Nephron progenitor cell (in vitro differentiated cells): ENCODE results near the gene PRKG1.
"Not testable (repeated sequence)": the region's sequence is repeated elsewhere in the genome, so short reads cannot be mapped to it uniquely, and the experiment has no call there.

Experiments
- DNase-seq: peaks from one replicate; pipeline ENCODE4 v3.0.0; 2021
- H3K27ac Mint-ChIP-seq: 2 replicates; pipeline ENCODE4 v1.8.0; 2021; ENCODE audit warnings: mild to moderate bottlenecking, moderate library complexity, mixed read lengths
- H3K27me3 Mint-ChIP-seq: 2 replicates; pipeline ENCODE4 v1.8.0; 2021; ENCODE audit warnings: mild to moderate bottlenecking, low read depth, mixed read lengths; ENCODE audit not compliant: poor library complexity
- H3K36me3 Mint-ChIP-seq: 2 replicates; pipeline ENCODE4 v1.8.0; 2021; ENCODE audit warnings: low read depth, mixed read lengths
- H3K4me1 Mint-ChIP-seq: 2 replicates; pipeline ENCODE4 v1.8.0; 2021; ENCODE audit warnings: mixed read lengths
- H3K4me3 Mint-ChIP-seq: 2 replicates; pipeline ENCODE4 v1.8.0; 2021; ENCODE audit warnings: mild to moderate bottlenecking, moderate library complexity, mixed read lengths
- H3K9me3 Mint-ChIP-seq: 2 replicates; pipeline ENCODE4 v1.8.0; 2021; ENCODE audit warnings: mild to moderate bottlenecking, moderate library complexity, mixed read lengths
- CTCF ChIP-seq: fragments of 200-600 bp; sonication (generic); IDR thresholded peaks from 2 replicates; pipeline ENCODE4 v1.5.0; 2021; ENCODE audit warnings: antibody characterized with exemption

Gene PRKG1

GRCh38 chr10:51377932-51378599, 303.8 kb downstream of the PRKG1 start:
- no peak for DNase-seq
- H3K27me3 Mint-ChIP-seq: no peaks in the 10 kb centered on the region
- no peaks in the 10 kb centered on the region for H3K4me1 Mint-ChIP-seq
- no peak overlapping the region for H3K27ac Mint-ChIP-seq
- no peaks in the 10 kb centered on the region for H3K9me3 Mint-ChIP-seq
- H3K4me3 Mint-ChIP-seq: no peak overlapping the region
- H3K36me3 Mint-ChIP-seq: no peaks in the 10 kb centered on the region
- TF ChIP-seq CTCF: no peak

DNA sequence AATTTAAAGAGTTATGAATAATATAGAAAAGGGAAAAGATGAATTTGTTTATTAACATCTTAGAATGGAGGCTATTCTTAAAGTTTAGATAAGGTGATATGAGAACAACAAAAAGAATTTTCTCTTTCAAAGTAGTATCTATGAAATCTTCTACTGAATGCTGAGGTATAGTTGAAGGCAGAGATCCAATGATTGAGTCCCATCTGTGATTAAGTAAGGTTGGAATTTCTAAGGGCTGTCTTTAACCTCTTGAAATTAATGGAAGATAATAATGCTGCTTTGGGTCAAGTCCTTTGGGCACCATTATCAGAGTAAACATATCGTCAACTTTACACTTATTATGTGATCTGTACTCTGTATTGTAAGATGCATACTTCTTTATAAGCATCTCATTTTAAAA, 307.9 kb downstream of the PRKG1 start:
- Mint-ChIP-seq H3K4me3 (no peak overlapping the region), H3K27ac (no peak overlapping the region), H3K4me1 (no peaks in the 10 kb centered on the region), H3K27me3 (no peaks in the 10 kb centered on the region), H3K36me3 (no peaks in the 10 kb centered on the region), H3K9me3 (no peaks in the 10 kb centered on the region)
- TF ChIP-seq CTCF: no peak
- no peak for DNase-seq

DNA sequence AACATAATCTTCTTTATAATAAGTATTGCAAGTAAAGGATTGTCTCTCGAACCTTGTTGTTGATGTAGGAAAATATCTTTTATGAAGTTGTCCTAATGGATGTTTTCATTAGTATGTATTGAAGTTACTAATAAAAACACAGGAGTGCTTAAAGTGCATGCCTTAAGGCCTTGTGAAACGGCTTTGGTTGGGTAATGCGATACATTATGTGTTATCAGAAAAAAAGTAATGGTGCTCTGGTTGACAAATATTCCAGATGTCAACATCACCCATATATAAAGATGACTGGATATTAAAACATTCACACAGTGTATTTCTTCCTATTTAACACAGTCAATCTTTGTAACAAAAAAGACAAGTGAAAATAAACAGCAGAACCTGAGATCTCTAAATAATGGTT, 310.7 kb downstream of the PRKG1 start:
- H3K27ac Mint-ChIP-seq: no peak overlapping the region
- H3K27me3 Mint-ChIP-seq: no peaks in the 10 kb centered on the region
- no peaks in the 10 kb centered on the region for H3K36me3 Mint-ChIP-seq
- no peaks in the 10 kb centered on the region for H3K4me1 Mint-ChIP-seq
- H3K9me3 Mint-ChIP-seq: no peaks in the 10 kb centered on the region
- no peak for TF ChIP-seq CTCF
- DNase-seq: no peak
- H3K4me3 Mint-ChIP-seq: no peak overlapping the region

DNA sequence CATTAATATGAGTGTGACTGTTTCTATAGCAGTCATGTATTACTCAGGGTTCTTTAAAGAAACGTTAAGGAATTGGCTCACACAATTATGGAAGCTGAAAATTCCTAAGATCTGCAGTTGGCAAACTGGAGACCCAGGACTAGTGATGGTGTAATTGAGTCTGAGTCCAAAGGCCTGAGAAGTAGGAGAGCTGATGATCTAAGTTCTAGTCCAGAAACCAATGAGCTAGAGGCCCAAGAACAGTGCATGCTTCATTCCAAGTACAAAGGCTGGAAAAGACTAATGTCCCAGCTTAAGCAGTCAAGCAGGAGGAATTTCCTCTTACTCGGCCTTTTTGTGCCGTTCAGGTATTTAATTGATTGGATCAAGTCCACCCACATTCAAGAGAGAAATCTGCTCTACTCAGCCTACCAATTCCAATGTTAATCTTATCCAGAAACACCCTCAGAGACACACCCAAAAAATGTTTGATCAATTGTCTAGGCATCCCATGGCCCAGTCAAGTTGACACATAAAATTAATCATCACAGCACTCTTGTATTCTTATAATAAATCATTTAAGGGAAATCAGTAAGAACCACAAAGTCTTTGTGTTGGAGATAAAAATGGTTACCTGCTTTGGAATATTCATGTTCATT, 312.1 kb downstream of the PRKG1 start:
- Mint-ChIP-seq H3K27ac (no peak overlapping the region), H3K27me3 (no peaks in the 10 kb centered on the region), H3K36me3 (no peaks in the 10 kb centered on the region), H3K4me3 (no peak overlapping the region), H3K9me3 (peaks cover 3% of the 10 kb centered on the region), H3K4me1 (no peaks in the 10 kb centered on the region)
- no peak for DNase-seq
- TF ChIP-seq CTCF: no peak

DNA sequence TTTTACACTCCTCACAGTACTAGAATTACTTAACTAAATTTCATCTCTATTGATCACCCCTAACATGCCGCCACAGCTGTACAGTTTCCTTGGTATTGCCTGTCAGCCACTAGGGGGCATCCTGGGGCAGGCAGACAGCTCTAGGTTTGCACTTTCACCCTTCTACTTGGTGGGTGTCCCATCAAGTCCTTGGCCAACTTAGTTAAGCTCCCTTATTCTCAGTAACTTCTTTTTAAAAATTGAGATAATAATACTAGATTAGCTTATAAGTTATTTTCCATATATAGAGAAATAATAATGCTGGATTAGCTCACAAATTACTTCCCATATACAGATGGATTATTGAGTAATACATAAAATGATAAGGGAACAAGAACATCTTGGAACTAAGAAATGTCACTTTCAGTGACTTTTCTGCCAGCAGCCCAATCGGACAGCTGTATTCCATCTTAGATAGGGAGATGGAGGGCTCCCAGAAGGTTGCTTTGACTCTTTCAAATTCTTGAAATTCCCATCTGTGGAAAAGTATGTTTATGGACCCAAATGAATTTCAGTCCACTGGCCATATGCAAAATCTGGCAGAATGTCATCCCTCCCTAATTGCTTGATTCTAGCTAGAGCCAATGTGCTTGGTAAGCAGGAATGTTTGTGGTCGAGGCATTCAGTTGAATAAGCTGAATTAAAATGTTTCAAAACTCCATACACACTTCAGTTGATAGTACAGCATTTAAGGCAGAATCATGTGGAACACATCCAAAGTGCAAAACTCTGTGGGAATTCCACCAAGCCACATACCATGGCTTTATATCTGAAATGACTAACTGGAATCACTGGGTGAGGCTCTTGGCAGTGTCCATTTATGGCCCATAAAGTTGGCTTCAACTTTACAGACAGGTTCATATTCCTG, 315.4 kb downstream of the PRKG1 start:
- H3K27ac Mint-ChIP-seq: no peak overlapping the region
- no peaks in the 10 kb centered on the region for H3K27me3 Mint-ChIP-seq
- no peak overlapping the region for H3K4me3 Mint-ChIP-seq
- TF ChIP-seq CTCF: peak; percentile 81
- DNase-seq: peak; percentile 50
- H3K36me3 Mint-ChIP-seq: no peaks in the 10 kb centered on the region
- peaks cover 11% of the 10 kb centered on the region for H3K9me3 Mint-ChIP-seq
- H3K4me1 Mint-ChIP-seq: peaks cover 7% of the 10 kb centered on the region

DNA sequence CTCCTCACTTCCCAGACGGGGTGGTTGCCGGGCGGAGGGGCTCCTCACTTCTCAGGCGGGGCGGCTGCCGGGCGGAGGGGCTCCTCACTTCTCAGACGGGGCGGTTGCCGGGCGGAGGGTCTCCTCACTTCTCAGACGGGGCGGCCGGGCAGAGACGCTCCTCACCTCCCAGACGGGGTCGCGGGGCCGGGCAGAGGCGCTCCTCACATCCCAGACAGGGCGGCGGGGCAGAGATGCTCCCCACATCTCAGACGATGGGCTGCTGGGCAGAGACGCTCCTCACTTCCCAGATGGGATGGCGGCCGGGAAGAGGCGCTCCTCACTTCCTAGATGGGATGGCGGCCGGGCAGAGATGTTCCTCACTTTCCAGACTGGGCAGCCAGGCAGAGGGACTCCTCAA, 318.7 kb downstream of the PRKG1 start:
- H3K9me3 Mint-ChIP-seq: peaks cover 11% of the 10 kb centered on the region
- H3K36me3 Mint-ChIP-seq, DNase-seq, H3K27ac Mint-ChIP-seq, H3K4me1 Mint-ChIP-seq, H3K4me3 Mint-ChIP-seq, H3K27me3 Mint-ChIP-seq: not testable (repeated sequence)
